Upper lobe of right lung (tissue), 1 donor: ENCODE results near the gene FAAP100. TPM values are rescaled to one million over a fixed set of nuclear protein-coding genes. Genes with fewer than 3 reads are reported as not detected.
"Not testable (repeated sequence)": the region's sequence is repeated elsewhere in the genome, so short reads cannot be mapped to it uniquely, and the experiment has no call there.

ENCODE experiments used
- ATAC-seq: fragments of 200-7000 bp; cut with Tn5 transposase; one replicate; pipeline ENCODE4 v1.9.1; 2020; ENCODE audit warnings: mild to moderate bottlenecking, moderate library complexity
- DNase-seq: peaks from one replicate; pipeline ENCODE4 v3.0.0-alpha.2; 2020
- H3K27ac ChIP-seq: fragments of 200-600 bp; one replicate; pipeline ENCODE4 v1.8.0; 2022
- H3K27me3 ChIP-seq: fragments of 200-600 bp; one replicate; pipeline ENCODE4 v1.8.0; 2022; ENCODE audit warnings: mild to moderate bottlenecking
- H3K36me3 ChIP-seq: fragments of 200-600 bp; one replicate; pipeline ENCODE4 v1.8.0; 2022
- H3K4me1 ChIP-seq: fragments of 200-600 bp; one replicate; pipeline ENCODE4 v1.8.0; 2022
- H3K4me3 ChIP-seq: fragments of 200-600 bp; one replicate; pipeline ENCODE4 v1.8.0; 2022; ENCODE audit warnings: mild to moderate bottlenecking
- H3K9me3 ChIP-seq: fragments of 200-600 bp; one replicate; pipeline ENCODE4 v1.8.0; 2022
- CTCF ChIP-seq: fragments of 200-600 bp; IDR thresholded peaks from one replicate; pipeline ENCODE4 v1.8.0; 2022; ENCODE audit warnings: antibody characterized with exemption
- intact Hi-C: fragments of 100-400 bp; cut with DNase I; formaldehyde crosslinking; loops from one replicate; pipeline ENCODE4 v1.11.0; 2022
- total RNA-seq: library from RNA; stranded (reverse); fragmentation: NEBNext Ultra II Directional; extraction: Animal tissue kit (Norgen Biotek cat#: 25700); gene quantifications from one replicate; pipeline ENCODE4 v1.2.1, GENCODE V29; 2021
- donor health status: DM: no; HTN: yes; CAD: no; lungs with severe emphysema.

Gene FAAP100
- total RNA-seq, 1 donor from 2014 or later: 27.3 TPM

GRCh38 chr17:81535480-81536298 is 16.5 kb downstream of the FAAP100 start:
- no peaks in the 10 kb centered on the region for H3K9me3 ChIP-seq
- no peak for TF ChIP-seq CTCF
- DNase-seq (no peak), ATAC-seq (no peak)
- H3K36me3 ChIP-seq: peaks cover 6% of the 10 kb centered on the region
- peaks cover 10% of the 10 kb centered on the region for H3K4me1 ChIP-seq
- H3K27ac ChIP-seq: no peak overlapping the region
- no peak overlapping the region for H3K4me3 ChIP-seq
- peaks cover 16% of the 10 kb centered on the region for H3K27me3 ChIP-seq
- intact Hi-C loops: no loop called here

- intact Hi-C loops: no loop called here
- Histone ChIP-seq H3K36me3 (peaks cover 3% of the 10 kb centered on the region), H3K4me3 (no peak overlapping the region), H3K27me3 (peaks cover 16% of the 10 kb centered on the region), H3K4me1 (peaks cover 10% of the 10 kb centered on the region), H3K27ac (no peak overlapping the region), H3K9me3 (no peaks in the 10 kb centered on the region)
- ATAC-seq (no peak), DNase-seq (no peak)
- no peak for TF ChIP-seq CTCF
Measured at GRCh38 chr17:81535007-81535328, 17.2 kb downstream of the FAAP100 start.

- intact Hi-C loops: no loop called here
- Histone ChIP-seq H3K27me3 (peaks cover 16% of the 10 kb centered on the region), H3K9me3 (no peaks in the 10 kb centered on the region), H3K4me3 (no peak overlapping the region), H3K27ac (no peak overlapping the region), H3K4me1 (peaks cover 10% of the 10 kb centered on the region), H3K36me3 (no peaks in the 10 kb centered on the region)
- ATAC-seq (no peak), DNase-seq (no peak)
- TF ChIP-seq CTCF: no peak
Measured at GRCh38 chr17:81534157-81535006, 17.8 kb downstream of the FAAP100 start.

GRCh38 chr17:81533339-81534141 is 18.6 kb downstream of the FAAP100 start:
- no peak overlapping the region for H3K27ac ChIP-seq
- DNase-seq: no peak
- H3K9me3 ChIP-seq: no peaks in the 10 kb centered on the region
- H3K36me3 ChIP-seq: no peaks in the 10 kb centered on the region
- peaks cover 10% of the 10 kb centered on the region for H3K4me1 ChIP-seq
- H3K4me3 ChIP-seq: no peak overlapping the region
- peaks cover 18% of the 10 kb centered on the region for H3K27me3 ChIP-seq
- TF ChIP-seq CTCF: no peak
- no peak for ATAC-seq
- intact Hi-C loops: no loop called here

GRCh38 chr17:81532490-81533287 is 19.5 kb downstream of the FAAP100 start:
- ATAC-seq (no peak), DNase-seq (no peak)
- Histone ChIP-seq H3K4me3 (no peak overlapping the region), H3K4me1 (peaks cover 15% of the 10 kb centered on the region), H3K9me3 (no peaks in the 10 kb centered on the region), H3K36me3 (no peaks in the 10 kb centered on the region), H3K27ac (no peak overlapping the region), H3K27me3 (peaks cover 22% of the 10 kb centered on the region)
- no peak for TF ChIP-seq CTCF
- intact Hi-C loops: no loop called here

GRCh38 chr17:81531998-81532404 is 20.2 kb downstream of the FAAP100 start:
- H3K9me3 ChIP-seq, H3K36me3 ChIP-seq, H3K4me3 ChIP-seq, H3K27ac ChIP-seq, DNase-seq, intact Hi-C loops, ATAC-seq: not testable (repeated sequence)
- Histone ChIP-seq H3K27me3 (peaks cover 22% of the 10 kb centered on the region), H3K4me1 (peaks cover 13% of the 10 kb centered on the region)

GRCh38 chr17:81531013-81531412 is 21.1 kb downstream of the FAAP100 start:
- H3K4me1 ChIP-seq, intact Hi-C loops, H3K4me3 ChIP-seq, ATAC-seq, H3K9me3 ChIP-seq, DNase-seq, H3K27ac ChIP-seq, H3K36me3 ChIP-seq: not testable (repeated sequence)
- peaks cover 20% of the 10 kb centered on the region for H3K27me3 ChIP-seq
